OCI-LY3 (cell line): Measurements from ENCODE around the gene PSMD12.

Experiments used
- CTCF ChIP-seq: fragments of 200-600, 300-600 bp; sonication (generic); IDR thresholded peaks from 2 replicates; pipeline ENCODE4 v1.5.1; 2014; ENCODE audit warnings: antibody characterized with exemption, low read length, low read depth
- EZH2phosphoT487 ChIP-seq: fragments of 200-600 bp; shearing (Covaris generic); IDR thresholded peaks from 2 replicates; pipeline ENCODE4 v1.6.1; 2018; ENCODE audit warnings: antibody characterized with exemption, mixed run types, low read depth

GRCh38 chr17:67310406-67310805, 56.0 kb downstream of the PSMD12 start:
- TF ChIP-seq CTCF (no peak), EZH2phosphoT487 (no peak)
